Stimulated activated CD4-positive, alpha-beta T cell treated with anti-CD3 and anti-CD28 coated beads, Interleukin-4, amount 100 ng/mL, for 48 hours (primary cell): ENCODE measurements around the gene NCOA6.
"Not testable (repeated sequence)": the region's sequence is repeated elsewhere in the genome, so short reads cannot be mapped to it uniquely, and the experiment has no call there.

Source experiments
- DNase-seq, 2 donors: peaks; one replicate each; pipeline ENCODE4 v3.0.0-alpha.2; 2020; ENCODE audit warnings: low read depth in 2 of 2

NCOA6 gene

GRCh38 chr20:34774886-34775285, 50.6 kb downstream of the NCOA6 start:
- DNase-seq = no peak

DNA sequence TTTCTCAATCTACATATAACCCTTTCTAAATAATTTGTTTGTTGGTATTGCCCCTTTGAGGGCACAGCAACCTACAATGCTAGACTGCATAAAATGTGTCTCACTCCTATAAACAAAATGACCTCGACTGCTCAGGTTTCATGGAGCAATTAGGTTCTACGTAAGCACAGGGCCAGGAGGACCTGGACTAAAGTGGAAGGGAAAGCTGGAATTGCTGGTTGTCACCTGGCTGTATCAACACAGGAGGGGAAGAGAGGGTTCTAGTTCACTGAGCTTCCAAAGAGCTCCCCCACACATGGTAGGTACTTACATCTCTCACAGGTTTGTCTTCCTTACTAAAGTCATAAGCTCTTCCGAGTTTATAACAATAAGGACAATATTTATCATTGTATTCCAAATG, 51.0 kb downstream of the NCOA6 start:
- no peak for DNase-seq

DNA sequence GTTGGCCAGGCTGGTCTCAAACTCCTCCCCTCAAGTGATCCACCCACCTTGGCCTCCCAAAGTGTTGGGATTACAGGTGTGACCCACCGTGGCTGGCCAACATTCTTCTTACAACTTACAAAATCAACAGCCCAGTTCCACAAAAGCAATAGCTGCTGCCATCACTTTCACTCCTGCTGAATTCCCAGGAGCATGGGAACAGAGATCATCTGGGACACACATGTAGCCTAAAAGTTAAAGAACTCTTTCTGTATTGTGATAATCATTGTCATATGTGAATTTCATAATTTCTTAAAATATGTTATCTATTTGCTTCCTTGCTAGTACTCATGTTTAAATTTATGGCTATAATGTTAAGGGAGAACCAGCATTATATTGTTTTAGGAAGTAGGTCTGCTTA, 51.7 kb downstream of the NCOA6 start:
- DNase-seq = no peak

DNA sequence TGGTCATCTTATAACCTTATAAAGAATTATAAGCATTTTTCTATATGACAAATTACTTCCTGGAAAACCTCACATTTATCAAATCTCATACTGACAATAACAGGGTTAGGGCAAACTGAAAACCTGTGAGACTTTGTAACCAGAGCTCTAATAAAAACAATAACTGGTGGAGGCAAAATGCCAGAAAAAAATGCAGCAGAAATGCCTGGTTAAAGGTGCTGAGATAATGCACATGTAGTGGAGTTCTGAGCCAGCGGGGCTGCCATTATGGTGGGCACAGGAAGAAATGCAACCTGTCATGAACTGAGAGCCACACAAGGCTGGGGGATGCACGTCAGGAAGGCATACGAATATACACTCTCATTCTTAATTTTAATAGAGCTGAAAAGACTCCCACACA, 53.0 kb downstream of the NCOA6 start:
- no peak for DNase-seq

GRCh38 chr20:34771680-34772081, 53.8 kb downstream of the NCOA6 start:
- no peak for DNase-seq

GRCh38 chr20:34768096-34768495, 57.4 kb downstream of the NCOA6 start:
- DNase-seq = no peak

DNA sequence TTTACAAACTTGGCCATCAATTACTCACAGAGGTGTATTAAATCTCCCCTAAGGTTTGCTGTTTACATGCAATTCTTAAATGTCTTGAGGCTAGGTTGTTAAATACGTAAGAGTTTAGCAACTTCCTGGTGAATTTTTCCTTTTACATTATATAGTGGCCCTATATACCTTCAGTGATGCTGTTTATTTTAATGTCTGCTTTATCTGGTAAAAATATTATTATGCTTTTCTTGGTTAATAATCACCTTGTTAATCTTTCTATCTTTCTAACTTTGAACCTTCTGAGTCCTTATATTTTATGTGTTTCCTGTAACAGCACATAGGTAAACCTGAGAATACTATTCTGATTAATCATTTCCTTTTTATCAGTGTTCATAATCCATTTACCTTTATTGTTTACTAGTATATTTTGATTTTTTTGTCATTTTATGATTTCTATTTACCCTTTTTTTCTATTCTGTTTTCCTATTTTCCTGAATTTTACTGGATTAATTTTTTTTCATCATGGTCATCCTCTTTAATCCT, 63.4 kb downstream of the NCOA6 start:
- no peak for DNase-seq

- DNase-seq = no peak
These were observed 70.1 kb downstream of the NCOA6 start for GRCh38 chr20:34755367-34755766.

- no peak for DNase-seq
These were observed 70.8 kb downstream of the NCOA6 start for GRCh38 chr20:34754611-34755010.

DNA sequence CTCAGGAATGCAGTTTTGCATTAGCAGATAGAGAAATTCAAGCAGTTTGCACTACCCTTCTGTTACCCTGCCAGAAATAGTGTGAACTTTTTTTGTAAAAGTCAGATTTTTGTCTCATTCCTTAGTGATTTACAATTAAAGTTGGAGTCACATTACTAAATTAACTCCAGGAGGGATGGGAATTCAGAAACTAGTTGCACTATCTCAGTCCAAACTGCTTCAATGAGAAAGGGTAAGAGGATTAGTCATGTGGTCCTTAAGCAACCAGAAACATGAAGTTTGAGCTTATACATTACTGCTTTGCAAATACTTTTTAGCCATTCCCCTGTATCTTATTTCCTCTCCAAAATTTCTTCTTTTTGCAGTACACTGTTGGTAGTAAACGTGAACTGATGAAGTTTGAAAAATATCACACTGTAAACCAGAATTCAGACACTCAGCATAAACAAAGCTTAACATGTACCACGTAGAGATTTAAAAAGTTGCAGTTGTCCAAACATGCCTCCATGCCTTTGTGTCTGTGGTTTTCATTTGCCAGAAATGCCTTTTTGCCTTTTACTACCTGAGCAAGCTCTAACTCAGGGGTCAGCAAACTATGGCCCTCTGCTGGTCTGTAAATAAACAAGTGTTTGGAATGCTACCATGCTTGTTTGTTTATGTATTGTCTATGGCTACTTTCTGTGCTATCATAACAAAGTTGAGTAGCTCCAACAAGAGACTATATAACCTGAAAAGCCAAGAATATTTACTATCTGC, 71.6 kb downstream of the NCOA6 start:
- no peak for DNase-seq

DNA sequence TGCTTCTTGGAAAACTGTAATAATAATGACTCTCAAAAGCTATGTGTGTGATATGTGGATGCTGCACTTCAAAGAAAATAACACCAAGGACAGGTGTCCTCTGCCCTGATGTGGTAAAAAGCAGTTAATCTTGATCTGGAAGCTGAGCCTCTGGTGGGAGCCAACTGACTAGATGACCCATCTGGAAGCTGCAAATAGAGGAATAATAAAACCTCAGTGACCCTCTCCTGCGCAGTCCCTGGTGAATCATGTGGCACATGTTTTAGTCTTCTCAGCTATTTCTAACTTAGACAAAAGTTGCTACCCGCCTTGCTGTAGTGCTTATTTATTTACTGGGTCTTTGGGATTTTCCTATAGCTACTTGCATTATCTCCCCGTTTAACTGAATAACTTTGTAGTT, 74.0 kb downstream of the NCOA6 start:
- no peak for DNase-seq

DNA sequence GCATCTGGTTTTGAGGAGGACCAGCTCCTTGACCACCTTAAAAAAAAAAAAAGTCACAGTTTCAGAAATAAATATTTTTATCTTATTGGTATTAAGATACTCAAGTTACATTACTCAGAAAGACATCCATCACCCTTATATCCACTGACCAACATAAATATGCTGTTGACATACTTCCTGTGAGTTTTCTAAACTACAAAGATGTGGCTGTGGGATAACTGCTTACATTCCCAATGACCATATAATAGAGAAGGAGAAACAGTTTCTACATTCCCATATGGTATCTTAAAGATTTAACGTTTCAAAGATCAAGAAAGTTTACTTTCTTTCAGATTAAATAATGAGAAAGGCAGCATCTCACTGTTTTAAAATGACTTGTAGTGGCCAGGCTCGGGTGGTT, 75.0 kb downstream of the NCOA6 start:
- no peak for DNase-seq

DNA sequence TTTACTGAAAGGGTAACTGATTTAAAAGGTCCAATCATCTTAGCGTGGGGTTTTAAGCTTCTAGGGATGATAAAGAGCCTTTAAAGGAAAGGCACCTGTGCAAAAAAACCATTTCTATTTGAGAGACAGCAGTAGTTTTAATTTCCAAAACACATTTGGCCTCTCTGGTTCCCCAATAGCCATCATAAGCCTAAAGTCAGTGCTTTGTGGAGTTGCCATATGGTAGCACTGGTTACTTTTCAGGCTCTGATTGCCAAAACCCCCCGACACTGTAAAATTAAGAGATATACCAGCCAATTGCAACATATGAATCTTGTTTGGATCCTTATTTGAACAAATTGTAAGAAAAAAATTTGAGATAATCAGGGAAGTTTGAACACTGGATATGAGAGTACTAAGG, 76.7 kb downstream of the NCOA6 start:
- DNase-seq = no peak

- no peak for DNase-seq
These were observed 78.0 kb downstream of the NCOA6 start for GRCh38 chr20:34747479-34747878.

GRCh38 chr20:34746674-34747073, 78.8 kb downstream of the NCOA6 start:
- DNase-seq = no peak

- no peak for DNase-seq
These were observed 80.6 kb downstream of the NCOA6 start for GRCh38 chr20:34744847-34745246.

DNA sequence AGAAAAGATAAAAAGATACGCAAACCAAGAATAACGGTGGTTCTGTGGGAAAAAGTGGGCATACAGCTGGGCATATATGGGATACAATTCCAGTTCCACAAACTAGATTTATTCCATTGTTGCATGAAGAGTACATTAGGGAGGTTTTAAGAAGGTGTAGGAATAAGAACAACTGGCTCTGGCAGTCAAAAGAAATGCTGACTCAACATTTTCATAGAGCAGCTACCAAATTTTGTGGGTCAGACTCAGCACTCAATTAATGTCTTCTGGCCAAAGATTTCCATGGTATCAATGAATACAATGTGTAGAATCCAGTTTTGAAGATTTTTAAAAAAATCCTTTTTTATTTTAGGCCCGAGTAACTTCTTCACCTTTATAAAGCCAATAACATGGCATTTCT, 81.1 kb downstream of the NCOA6 start:
- DNase-seq = no peak

DNA sequence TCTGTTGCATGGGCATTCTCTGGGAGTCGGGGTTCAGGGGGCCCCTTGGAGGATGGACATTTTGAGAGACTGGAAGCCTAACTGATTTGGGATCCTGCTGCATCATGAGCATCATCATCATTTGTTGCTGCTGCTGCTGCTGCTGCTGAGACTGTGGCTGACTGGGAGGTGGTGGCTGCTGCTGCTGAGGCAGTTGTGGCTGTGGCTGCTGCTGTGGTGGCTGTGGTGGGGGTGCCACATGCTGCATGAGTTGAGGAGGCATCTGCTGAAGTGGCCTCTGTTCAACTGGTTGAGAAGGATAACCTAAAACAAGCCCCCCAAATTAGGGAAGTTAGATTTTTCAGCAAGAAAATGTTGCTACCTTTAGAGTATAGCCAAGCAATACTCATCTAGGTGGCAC, 82.4 kb downstream of the NCOA6 start:
- no peak for DNase-seq

DNA sequence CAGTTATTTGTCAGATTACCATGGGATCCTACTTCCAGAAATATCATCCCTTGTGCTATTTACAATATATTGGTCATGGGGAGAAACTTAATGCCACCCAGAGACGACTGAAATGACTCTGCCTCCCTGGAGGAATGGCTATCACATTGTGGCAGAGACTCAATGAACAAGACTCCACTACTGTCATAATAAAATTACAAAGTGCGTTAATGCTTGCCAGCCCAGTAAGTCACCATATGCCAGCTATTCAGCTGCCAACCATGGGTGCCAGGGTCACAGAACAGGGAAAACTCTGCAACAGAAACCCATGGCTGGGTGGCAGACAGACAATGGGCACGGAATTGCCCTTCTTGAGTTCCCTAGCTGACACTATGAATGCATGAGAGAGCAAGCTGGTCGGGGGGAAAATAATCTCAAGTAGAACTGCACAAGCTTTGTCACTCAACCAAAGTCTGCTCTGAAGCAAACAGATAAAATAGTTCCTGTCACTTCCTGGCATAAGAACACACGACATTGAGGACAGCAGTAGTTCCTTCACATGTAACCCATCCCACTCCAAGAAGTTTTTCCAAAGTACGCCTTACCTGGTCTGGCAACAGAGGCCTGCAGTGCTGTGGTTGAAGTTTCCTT, 89.2 kb downstream of the NCOA6 start:
- DNase-seq = no peak

- no peak for DNase-seq
These were observed 92.9 kb downstream of the NCOA6 start for GRCh38 chr20:34732523-34732922.

DNA sequence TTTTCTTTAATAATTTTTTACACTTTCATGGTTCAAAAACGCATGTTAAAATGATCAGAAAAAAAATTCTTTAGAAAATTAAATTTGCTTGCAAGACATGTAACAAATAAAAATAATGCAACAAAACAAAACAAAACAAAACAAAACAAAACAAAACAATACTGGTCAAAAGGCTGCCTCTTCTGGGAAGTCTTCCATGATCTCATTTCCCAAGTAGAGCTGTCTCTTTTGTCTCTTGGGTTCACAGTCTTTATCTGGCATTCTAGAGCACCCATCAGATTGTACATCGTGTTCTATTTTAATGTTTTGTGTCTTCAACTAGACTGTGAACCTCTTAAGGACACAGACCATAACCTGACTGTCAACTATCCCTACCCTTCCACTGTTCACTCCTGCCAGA, 96.0 kb downstream of the NCOA6 start:
- no peak for DNase-seq

GRCh38 chr20:34724172-34724571, 101.3 kb downstream of the NCOA6 start:
- DNase-seq = no peak

DNA sequence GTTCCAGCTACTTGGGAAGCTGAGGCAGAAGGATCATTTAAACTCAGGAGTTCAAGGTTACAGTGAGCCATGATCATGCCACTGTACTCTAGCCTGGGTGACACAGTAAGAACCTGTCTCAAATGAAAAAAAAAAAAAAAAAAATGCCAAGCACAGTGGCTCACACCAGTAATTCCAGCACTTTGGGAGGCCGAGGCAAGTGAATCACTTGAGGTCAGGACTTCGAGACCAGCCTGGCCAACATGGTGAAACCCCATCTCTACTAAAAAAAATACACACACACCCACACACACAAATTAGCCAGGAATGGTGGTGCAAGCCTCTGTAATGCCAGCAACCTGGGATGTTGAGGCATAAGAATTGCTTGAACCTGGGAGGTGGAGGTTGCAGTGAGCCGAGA, 102.9 kb downstream of the NCOA6 start:
- DNase-seq = not testable (repeated sequence)

DNA sequence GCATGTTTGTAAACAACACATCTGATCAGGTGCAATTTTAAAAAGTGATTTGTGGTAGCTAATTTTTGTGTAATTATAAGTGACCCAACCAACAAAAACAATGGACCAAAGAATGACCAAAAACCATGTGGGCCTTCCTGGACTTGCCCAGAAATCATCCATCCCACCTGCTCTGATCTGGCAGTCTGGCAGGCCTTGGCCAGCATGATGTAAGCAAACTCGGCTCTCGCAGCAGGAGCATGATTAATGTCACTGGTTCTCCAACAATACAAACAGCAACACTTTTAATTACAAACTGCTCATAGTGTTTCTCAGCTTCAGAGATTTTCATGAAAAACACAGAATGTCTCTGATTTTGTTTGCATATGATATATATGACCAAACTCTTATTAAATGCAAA, 105.2 kb downstream of the NCOA6 start:
- DNase-seq = no peak
